Nephron (organoid): ENCODE results near the gene LUZP4.

Experiments used
- H3K27ac Mint-ChIP-seq, 3 experiments: 2 replicates each; pipeline ENCODE4 v1.8.0; 2020; ENCODE audit warnings: mixed read lengths in 3 of 3, mild to moderate bottlenecking in 2 of 3, moderate library complexity in 1 of 3
- H3K27me3 Mint-ChIP-seq: 2 replicates; pipeline ENCODE4 v1.8.0; 2021; ENCODE audit warnings: low read depth, mild to moderate bottlenecking, moderate library complexity, mixed read lengths
- H3K36me3 Mint-ChIP-seq: 2 replicates; pipeline ENCODE4 v1.8.0; 2020; ENCODE audit warnings: low read depth, mixed read lengths
- H3K4me1 Mint-ChIP-seq: 2 replicates; pipeline ENCODE4 v1.8.0; 2020; ENCODE audit warnings: mixed read lengths
- H3K4me3 Mint-ChIP-seq, 3 experiments: 2 replicates each; pipeline ENCODE4 v1.8.0; 2020; ENCODE audit warnings: mild to moderate bottlenecking in 3 of 3, mixed read lengths in 3 of 3, moderate library complexity in 2 of 3
- H3K9me3 Mint-ChIP-seq: 2 replicates; pipeline ENCODE4 v1.8.0; 2020; ENCODE audit warnings: mixed read lengths
- TF ChIP-seq, protein P1 (sequence below), 3 experiments: fragments of 200-600 bp; sonication (generic); IDR thresholded peaks; one replicate each; pipeline ENCODE4 v1.5.0; 2021; ENCODE audit warnings: antibody characterized with exemption in 3 of 3; ENCODE audit not compliant: unreplicated experiment in 3 of 3

The LUZP4 gene

DNA sequence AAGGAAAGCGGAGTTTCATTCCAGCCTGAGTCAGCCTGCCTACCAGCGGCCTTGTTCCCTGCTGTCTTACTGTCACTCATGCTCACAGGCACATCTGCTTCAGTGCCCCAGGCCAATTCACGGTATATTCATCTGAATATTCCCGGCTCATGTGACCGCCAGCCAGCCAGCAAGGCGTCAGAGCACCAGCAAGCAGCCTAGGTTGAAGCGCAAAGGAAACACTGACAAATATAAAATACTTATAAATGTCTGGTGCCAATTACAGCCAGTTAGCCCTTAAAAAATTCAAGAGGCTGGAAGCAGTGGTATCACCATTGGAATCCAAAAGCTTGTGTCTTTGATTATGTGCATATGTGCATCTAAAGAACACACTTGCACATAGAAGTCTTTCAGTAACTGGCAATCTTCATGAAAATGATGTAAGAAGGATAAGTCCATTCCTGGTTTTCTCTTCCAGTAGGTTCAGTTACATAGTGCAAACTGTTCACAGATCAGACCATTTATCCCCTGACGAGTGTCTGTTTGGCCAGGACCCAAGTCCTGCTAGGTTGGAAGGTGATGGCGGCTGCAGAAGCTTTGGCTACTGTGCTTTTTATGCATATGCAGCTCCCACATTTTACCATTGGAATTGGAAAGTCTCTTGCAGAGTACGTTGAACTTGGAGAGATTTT lies 61.3 kb downstream of the LUZP4 start:
- Mint-ChIP-seq H3K4me1 (peaks cover 53% of the 10 kb centered on the region), H3K27me3 (no peaks in the 10 kb centered on the region), H3K9me3 (peaks cover 5% of the 10 kb centered on the region)

GRCh38 chrX:115356369-115356768 lies 66.9 kb downstream of the LUZP4 start:
- Mint-ChIP-seq H3K4me3 (no peak overlapping the region), H3K36me3 (no peaks in the 10 kb centered on the region), H3K9me3 (no peaks in the 10 kb centered on the region), H3K27ac (peak overlapping the region; percentile 62 to 97 (median 91)), H3K27me3 (no peaks in the 10 kb centered on the region), H3K4me1 (peaks cover 73% of the 10 kb centered on the region)
- TF ChIP-seq, protein P1, sequence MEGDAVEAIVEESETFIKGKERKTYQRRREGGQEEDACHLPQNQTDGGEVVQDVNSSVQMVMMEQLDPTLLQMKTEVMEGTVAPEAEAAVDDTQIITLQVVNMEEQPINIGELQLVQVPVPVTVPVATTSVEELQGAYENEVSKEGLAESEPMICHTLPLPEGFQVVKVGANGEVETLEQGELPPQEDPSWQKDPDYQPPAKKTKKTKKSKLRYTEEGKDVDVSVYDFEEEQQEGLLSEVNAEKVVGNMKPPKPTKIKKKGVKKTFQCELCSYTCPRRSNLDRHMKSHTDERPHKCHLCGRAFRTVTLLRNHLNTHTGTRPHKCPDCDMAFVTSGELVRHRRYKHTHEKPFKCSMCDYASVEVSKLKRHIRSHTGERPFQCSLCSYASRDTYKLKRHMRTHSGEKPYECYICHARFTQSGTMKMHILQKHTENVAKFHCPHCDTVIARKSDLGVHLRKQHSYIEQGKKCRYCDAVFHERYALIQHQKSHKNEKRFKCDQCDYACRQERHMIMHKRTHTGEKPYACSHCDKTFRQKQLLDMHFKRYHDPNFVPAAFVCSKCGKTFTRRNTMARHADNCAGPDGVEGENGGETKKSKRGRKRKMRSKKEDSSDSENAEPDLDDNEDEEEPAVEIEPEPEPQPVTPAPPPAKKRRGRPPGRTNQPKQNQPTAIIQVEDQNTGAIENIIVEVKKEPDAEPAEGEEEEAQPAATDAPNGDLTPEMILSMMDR (IDR thresholded peaks at IDR 0.05; ENCODE audit: unreplicated experiment in 3 of 3) = no peak

More for the DNA sequence above, 61.3 kb downstream of the LUZP4 start:
- peaks cover 9% of the 10 kb centered on the region for H3K36me3 Mint-ChIP-seq
- H3K4me3 Mint-ChIP-seq = no peak overlapping the region
- H3K27ac Mint-ChIP-seq = peak overlapping the region in 2 of 3 experiments; percentile 92
- TF ChIP-seq, protein P1 (IDR thresholded peaks at IDR 0.05; ENCODE audit: unreplicated experiment in 3 of 3) = no peak
